GM12878 (cell line): ENCODE data around the gene ZNF618. TPM values are rescaled to one million over a fixed set of nuclear protein-coding genes. Genes with fewer than 3 reads are reported as not detected.

Source experiments
- ATAC-seq: fragments of 200-7000 bp; cut with Tn5 transposase; 3 replicates; pipeline ENCODE4 v1.9.1; 2020; ENCODE audit warnings: mild to moderate bottlenecking, moderate library complexity
- BruUV-seq: library from RNA; stranded (reverse); fragments of 400-500 nt; replicated peaks from 2 replicates; lab custom pipeline; 2021; lab: Mats Ljungman, UMichigan
- CTCF ChIA-PET: fragments of 300-600 bp; sonication (Branson Sonifier 250); formaldehyde crosslinking; extraction: SDS; loops from one replicate; lab custom pipeline; 2021; ENCODE audit warnings: inconsistent platforms; lab: Yijun Ruan, JAX
- POLR2A ChIA-PET: fragments of 350-600 bp; formaldehyde crosslinking; extraction: SDS; loops from one replicate; lab custom pipeline; 2021; ENCODE audit warnings: inconsistent platforms; lab: Charles Lee
- RAD21 ChIA-PET: fragments of 300-600 bp; sonication (Branson Sonifier 250); formaldehyde crosslinking; loops from one replicate; lab custom pipeline; 2023; ENCODE audit warnings: antibody characterized with exemption; ENCODE audit not compliant: unreplicated experiment; lab: Charles Lee
- SMC1A ChIA-PET: fragments of 300-600 bp; sonication (Branson Sonifier 250); formaldehyde crosslinking; loops from one replicate; lab custom pipeline; 2023; ENCODE audit not compliant: unreplicated experiment, uncharacterized antibody; lab: Charles Lee
- DNase-seq: peaks from one replicate; pipeline ENCODE4 v3.0.0-alpha.2; 2011; ENCODE audit warnings: low read depth, low spot score
- FAIRE-seq: peaks from 3 replicates; lab custom pipeline; 2011; peaks lifted over from hg19 to GRCh38; lab: Jason Lieb, UNC
- H2AFZ ChIP-seq: 2 replicates; pipeline ENCODE4 v1.6.0; 2011; ENCODE audit warnings: low read depth, low read length, control low read depth; ENCODE audit not compliant: control insufficient read depth
- H3K27ac ChIP-seq: 2 replicates; pipeline ENCODE4 v1.5.1; 2011; ENCODE audit warnings: control low read depth; ENCODE audit not compliant: control insufficient read depth, insufficient read depth
- H3K27me3 ChIP-seq, 2 experiments: replicated peaks in 1 of 2; 2 replicates each; pipeline versions ENCODE4 v1.6.0 to v1.6.1; 2011; ENCODE audit warnings: low read length in 1 of 2; ENCODE audit not compliant: control insufficient read depth in 2 of 2, insufficient read depth in 2 of 2
- H3K36me3 ChIP-seq, 2 experiments: 2 replicates each; pipeline ENCODE4 v1.5.1; 2011; ENCODE audit warnings: low read length in 1 of 2; ENCODE audit not compliant: control insufficient read depth in 2 of 2, insufficient read depth in 2 of 2
- H3K4me1 ChIP-seq: 2 replicates; pipeline ENCODE4 v1.6.1; 2011; ENCODE audit warnings: mild to moderate bottlenecking, low read length, moderate library complexity, mixed read lengths; ENCODE audit not compliant: control insufficient read depth, insufficient read depth
- H3K4me2 ChIP-seq: 2 replicates; pipeline ENCODE4 v1.6.0; 2011; ENCODE audit warnings: control low read depth; ENCODE audit not compliant: control insufficient read depth, insufficient read depth
- H3K4me3 ChIP-seq: fragments of 200-600 bp; sonication (generic); 2 replicates; pipeline ENCODE4 v1.5.1; 2016
- H3K79me2 ChIP-seq: 2 replicates; pipeline ENCODE4 v1.6.0; 2011; ENCODE audit warnings: low read length; ENCODE audit not compliant: control insufficient read depth, insufficient read depth
- H3K9ac ChIP-seq: 2 replicates; pipeline ENCODE4 v1.8.0; 2011; ENCODE audit warnings: low read length, control low read depth, mixed read lengths; ENCODE audit not compliant: control insufficient read depth, insufficient read depth
- H3K9me3 ChIP-seq: replicated peaks from 3 replicates; pipeline ENCODE4 v1.5.1; 2011; ENCODE audit warnings: mild to moderate bottlenecking, low read length; ENCODE audit not compliant: control insufficient read depth, insufficient read depth
- H4K20me1 ChIP-seq: 2 replicates; pipeline ENCODE4 v1.6.0; 2011; ENCODE audit not compliant: control insufficient read depth, insufficient read depth
- ATF7 ChIP-seq: fragments of 450-650 bp; IDR thresholded peaks from 2 replicates; pipeline ENCODE4 v1.6.1; 2016; ENCODE audit warnings: low read depth, mild to moderate bottlenecking
- BRCA1 ChIP-seq: IDR thresholded peaks from 2 replicates; pipeline ENCODE4 v1.6.1; 2011; ENCODE audit warnings: low read depth, low read length, improper control_type of control experiment
- CHD1 ChIP-seq: IDR thresholded peaks from 2 replicates; pipeline ENCODE4 v1.6.1; 2012; ENCODE audit warnings: low read depth, low read length, improper control_type of control experiment
- GATAD2B ChIP-seq: fragments of 450-650 bp; conservative IDR thresholded peaks from 2 replicates; pipeline ENCODE4 v1.6.1; 2017; ENCODE audit warnings: low read depth, mild to moderate bottlenecking, moderate library complexity
- HCFC1 ChIP-seq: fragments of 150-350 bp; IDR thresholded peaks from 2 replicates; pipeline ENCODE4 v1.6.1; 2014; ENCODE audit warnings: low read length
- MEF2A ChIP-seq: IDR thresholded peaks from 2 replicates; pipeline ENCODE4 v1.6.1; 2011; ENCODE audit warnings: low read depth, mild to moderate bottlenecking, low read length, moderate library complexity; ENCODE audit not compliant: insufficient read depth
- MEF2B ChIP-seq: fragments of 450-650 bp; IDR thresholded peaks from 2 replicates; pipeline ENCODE4 v1.6.1; 2018; ENCODE audit warnings: mild to moderate bottlenecking, moderate library complexity; ENCODE audit not compliant: partially characterized antibody, poor library complexity, severe bottlenecking
- MXI1 ChIP-seq: fragments of 150-350 bp; IDR thresholded peaks from 2 replicates; pipeline ENCODE4 v1.6.1; 2011; ENCODE audit warnings: low read depth, mild to moderate bottlenecking, inconsistent platforms, low read length, improper control_type of control experiment
- NFXL1 ChIP-seq: fragments of 450-650 bp; IDR thresholded peaks from 2 replicates; pipeline ENCODE4 v1.6.1; 2017; ENCODE audit warnings: antibody characterized with exemption, mild to moderate bottlenecking, borderline replicate concordance
- NFYA ChIP-seq: IDR thresholded peaks from 2 replicates; pipeline ENCODE4 v1.6.1; 2011; ENCODE audit warnings: low read depth, mild to moderate bottlenecking, low read length, improper control_type of control experiment, borderline replicate concordance
- POLR2A ChIP-seq: IDR thresholded peaks from 2 replicates; pipeline ENCODE4 v1.6.1; 2011; ENCODE audit warnings: low read depth, mild to moderate bottlenecking, low read length
- RAD51 ChIP-seq: fragments of 450-650 bp; IDR thresholded peaks from 2 replicates; pipeline ENCODE4 v1.6.1; 2016; ENCODE audit warnings: moderate library complexity, mild to moderate bottlenecking, inconsistent platforms
- RFX5 ChIP-seq: IDR thresholded peaks from 2 replicates; pipeline ENCODE4 v1.6.1; 2011; ENCODE audit warnings: low read depth, low read length, improper control_type of control experiment
- SIN3A ChIP-seq: IDR thresholded peaks from 2 replicates; pipeline ENCODE4 v1.6.1; 2012; ENCODE audit warnings: low read depth, low read length, improper control_type of control experiment
- SMAD5 ChIP-seq: IDR thresholded peaks from 2 replicates; pipeline ENCODE4 v1.6.1; 2016; ENCODE audit warnings: antibody characterized with exemption, low read depth
- TCF12 ChIP-seq: IDR thresholded peaks from 2 replicates; pipeline ENCODE4 v1.6.1; 2011; ENCODE audit warnings: low read depth, mild to moderate bottlenecking, low read length
- WGBS: methylation state at CpG from one replicate; pipeline ENCODE4 v1.1.6; 2016; ENCODE audit warnings: low lambda C conversion rate; ENCODE audit not compliant: insufficient replicate concordance, insufficient coverage; ENCODE audit errors: missing lambda C conversion rate; 5-methylcytosine and 5-hydroxymethylcytosine counted together
- in situ Hi-C: fragments of 300-500 bp; cut with MboI; formaldehyde crosslinking; loops from 9 replicates; pipeline ENCODE4 v1.14.3; 2018; ENCODE audit warnings: mixed read lengths
- intact Hi-C: fragments of 100-400 bp; cut with micrococcal nuclease; formaldehyde crosslinking; loops from one replicate; pipeline ENCODE4 v1.14.2; 2022; ENCODE audit not compliant: unreplicated experiment
- polyA plus RNA-seq, 11 experiments: library from polyadenylated mRNA; depleted of rRNA in 4 of 11; unstranded in 6 of 11; stranded (reverse) in 5 of 11; fragments of >200 nt; fragmentation: Nextera tagmentation in 4 of 11; fragmentation: Illumina TruSeq in 1 of 11; extraction: Ambion mirVana in 4 of 11; extraction: Trizol in 1 of 11; gene quantifications; 1 replicate in 1 of 11; 2 replicates in 10 of 11; pipeline versions ENCODE4 v1.2.1 to v1.2.3, GENCODE V29; 2011 to 2016; ENCODE audit warnings: inconsistent platforms in 2 of 11, missing spikeins in 2 of 11, low read depth in 1 of 11
- total RNA-seq, 4 experiments: library from RNA; depleted of rRNA in 3 of 4; stranded (reverse); fragments of >200 nt in 3 of 4; fragmentation: Illumina TruSeq in 1 of 4; extraction: Trizol in 1 of 4; gene quantifications; 2 replicates each; pipeline versions ENCODE4 v1.2.1 to v1.2.3, GENCODE V29; 2013 to 2021
- TF ChIP-seq, protein P1 (sequence below): IDR thresholded peaks from 2 replicates; pipeline ENCODE4 v1.6.1; 2011; ENCODE audit warnings: low read depth, low read length, improper control_type of control experiment, borderline replicate concordance
- TF ChIP-seq, protein P2 (sequence below): IDR thresholded peaks from 2 replicates; pipeline ENCODE4 v1.6.1; 2012; ENCODE audit warnings: low read depth, low read length, improper control_type of control experiment
- TF ChIP-seq, protein P3 (sequence below), 3 experiments: IDR thresholded peaks in 2 of 3; conservative IDR thresholded peaks in 1 of 3; 2 replicates each; pipeline ENCODE4 v1.5.1; 2011; ENCODE audit warnings: low read depth in 3 of 3, low read length in 3 of 3, mild to moderate bottlenecking in 3 of 3, control low read depth in 2 of 3, moderate library complexity in 2 of 3, inconsistent platforms in 1 of 3, mixed read lengths in 1 of 3; ENCODE audit not compliant: control insufficient read depth in 2 of 3, insufficient read depth in 1 of 3; ENCODE audit errors: extremely low read depth in 1 of 3

ZNF618 gene
- total and polyA plus RNA-seq, 10 of the 15 experiments (the other 5 are each of a cell fraction or from before 2014, with no cell fraction given): 0.01 to 0.24 (median 0.06) TPM; not detected in 2

DNA sequence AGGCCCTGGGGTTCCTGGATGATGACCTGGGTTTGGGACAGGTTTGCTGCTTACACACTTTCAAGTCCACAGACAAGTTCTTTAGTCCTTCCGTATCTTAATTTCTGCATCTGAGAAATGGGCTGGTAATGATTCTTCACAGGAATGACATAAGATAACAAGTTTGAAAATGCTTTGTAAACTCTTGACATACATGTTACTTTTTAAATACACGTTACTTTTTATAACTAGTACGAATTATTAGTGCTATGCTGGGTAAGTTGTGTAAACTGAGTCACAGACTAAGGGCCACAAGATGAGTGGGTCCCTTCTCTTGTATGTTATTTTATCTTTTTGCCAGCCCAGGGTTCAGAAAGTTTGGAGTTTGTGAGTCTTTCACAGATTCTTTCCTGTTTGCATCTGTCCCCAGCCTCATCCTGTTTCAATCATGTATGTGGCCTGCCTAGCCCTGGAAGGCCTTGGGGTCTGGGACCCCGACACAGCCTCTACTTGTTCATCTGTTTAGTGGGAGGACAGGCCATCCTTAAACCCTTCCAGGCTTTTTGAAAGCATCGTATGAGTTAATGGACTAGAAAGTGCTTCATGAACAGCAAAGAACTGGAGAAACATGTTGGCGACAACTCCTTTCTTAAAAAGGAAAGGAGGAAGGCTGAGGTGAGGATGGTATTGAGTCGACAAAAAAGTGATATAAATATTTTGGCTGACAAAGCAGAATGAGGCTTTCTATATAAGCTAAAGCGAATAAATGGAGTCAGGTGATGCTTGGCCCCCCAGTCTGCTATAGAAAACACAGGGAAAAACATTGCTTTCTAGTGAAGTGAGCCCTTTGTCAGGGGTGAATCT is 9.3 kb downstream of the ZNF618 start:
- H3K9me3 ChIP-seq: no peaks in the 10 kb centered on the region; the same call in 2 of the 3 replicates
- no peak overlapping the region for H3K27ac ChIP-seq
- RAD21 ChIA-PET: no interaction called here
- no peak for ATAC-seq
- no peak for TF ChIP-seq MXI1
- no peak for TF ChIP-seq BRCA1
- no peak for TF ChIP-seq MEF2A
- TF ChIP-seq, protein P1, sequence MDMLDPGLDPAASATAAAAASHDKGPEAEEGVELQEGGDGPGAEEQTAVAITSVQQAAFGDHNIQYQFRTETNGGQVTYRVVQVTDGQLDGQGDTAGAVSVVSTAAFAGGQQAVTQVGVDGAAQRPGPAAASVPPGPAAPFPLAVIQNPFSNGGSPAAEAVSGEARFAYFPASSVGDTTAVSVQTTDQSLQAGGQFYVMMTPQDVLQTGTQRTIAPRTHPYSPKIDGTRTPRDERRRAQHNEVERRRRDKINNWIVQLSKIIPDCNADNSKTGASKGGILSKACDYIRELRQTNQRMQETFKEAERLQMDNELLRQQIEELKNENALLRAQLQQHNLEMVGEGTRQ: no peak
- no peak for TF ChIP-seq NFYA
- no peak for TF ChIP-seq RAD51
- TF ChIP-seq, protein P2, sequence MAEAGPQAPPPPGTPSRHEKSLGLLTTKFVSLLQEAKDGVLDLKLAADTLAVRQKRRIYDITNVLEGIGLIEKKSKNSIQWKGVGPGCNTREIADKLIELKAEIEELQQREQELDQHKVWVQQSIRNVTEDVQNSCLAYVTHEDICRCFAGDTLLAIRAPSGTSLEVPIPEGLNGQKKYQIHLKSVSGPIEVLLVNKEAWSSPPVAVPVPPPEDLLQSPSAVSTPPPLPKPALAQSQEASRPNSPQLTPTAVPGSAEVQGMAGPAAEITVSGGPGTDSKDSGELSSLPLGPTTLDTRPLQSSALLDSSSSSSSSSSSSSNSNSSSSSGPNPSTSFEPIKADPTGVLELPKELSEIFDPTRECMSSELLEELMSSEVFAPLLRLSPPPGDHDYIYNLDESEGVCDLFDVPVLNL: no peak
- TF ChIP-seq NFXL1: no peak
- TF ChIP-seq SMAD5: no peak
- no peak for TF ChIP-seq ATF7
- no peak for TF ChIP-seq MEF2B
- TF ChIP-seq HCFC1: no peak
- TF ChIP-seq RFX5: no peak
- no peak for TF ChIP-seq GATAD2B
- no peak for TF ChIP-seq SIN3A
- TF ChIP-seq POLR2A: no peak
- TF ChIP-seq, protein P3, sequence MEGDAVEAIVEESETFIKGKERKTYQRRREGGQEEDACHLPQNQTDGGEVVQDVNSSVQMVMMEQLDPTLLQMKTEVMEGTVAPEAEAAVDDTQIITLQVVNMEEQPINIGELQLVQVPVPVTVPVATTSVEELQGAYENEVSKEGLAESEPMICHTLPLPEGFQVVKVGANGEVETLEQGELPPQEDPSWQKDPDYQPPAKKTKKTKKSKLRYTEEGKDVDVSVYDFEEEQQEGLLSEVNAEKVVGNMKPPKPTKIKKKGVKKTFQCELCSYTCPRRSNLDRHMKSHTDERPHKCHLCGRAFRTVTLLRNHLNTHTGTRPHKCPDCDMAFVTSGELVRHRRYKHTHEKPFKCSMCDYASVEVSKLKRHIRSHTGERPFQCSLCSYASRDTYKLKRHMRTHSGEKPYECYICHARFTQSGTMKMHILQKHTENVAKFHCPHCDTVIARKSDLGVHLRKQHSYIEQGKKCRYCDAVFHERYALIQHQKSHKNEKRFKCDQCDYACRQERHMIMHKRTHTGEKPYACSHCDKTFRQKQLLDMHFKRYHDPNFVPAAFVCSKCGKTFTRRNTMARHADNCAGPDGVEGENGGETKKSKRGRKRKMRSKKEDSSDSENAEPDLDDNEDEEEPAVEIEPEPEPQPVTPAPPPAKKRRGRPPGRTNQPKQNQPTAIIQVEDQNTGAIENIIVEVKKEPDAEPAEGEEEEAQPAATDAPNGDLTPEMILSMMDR (IDR thresholded peaks at IDR 0.05 in 2 of 3, conservative IDR thresholded peaks at IDR 0.05 in 1 of 3; ENCODE audit: control insufficient read depth in 2 of 3, extremely low read depth in 1 of 3, insufficient read depth in 1 of 3, low read depth in 3 of 3, low read length in 3 of 3): no peak
- no peak for TF ChIP-seq TCF12
- TF ChIP-seq CHD1: no peak
- DNase-seq: no peak
- no peaks in the 10 kb centered on the region for H3K36me3 ChIP-seq
- no peak for FAIRE-seq
- no peak overlapping the region for H3K9ac ChIP-seq
- H3K4me3 ChIP-seq: no peak overlapping the region
- SMC1A ChIA-PET: no interaction called here
- no peaks in the 10 kb centered on the region for H4K20me1 ChIP-seq
- CTCF ChIA-PET: no interaction called here
- in situ Hi-C loops (no loop called here), intact Hi-C loops (no loop called here)
- no peaks in the 10 kb centered on the region for H3K79me2 ChIP-seq
- no peaks in the 10 kb centered on the region for H3K27me3 ChIP-seq
- WGBS: 42% methylated on average over 8 of the region's 8 CpGs
- H3K4me1 ChIP-seq: 0 out of 2 replicates have a peak, but pooled peaks cover 3% of the 10 kb centered on the region
- no peak overlapping the region for H2AFZ ChIP-seq
- BruUV-seq: no TSS peak
- POLR2A ChIA-PET: no interaction called here
- no peak overlapping the region for H3K4me2 ChIP-seq
